CD4-positive, alpha-beta T cell (primary cell): ENCODE results near the gene RBM34. TPM values are rescaled to one million over a fixed set of nuclear protein-coding genes. Genes with fewer than 3 reads are reported as not detected.

Experiments
- ATAC-seq: fragments of 200-7000 bp; cut with Tn5 transposase; one replicate; pipeline ENCODE4 v1.10.0; 2022; ENCODE audit warnings: mild to moderate bottlenecking; ENCODE audit not compliant: poor library complexity
- CTCF ChIA-PET: fragments of 350-600 bp; sonication (Branson Sonifier 250); formaldehyde crosslinking; loops from one replicate; lab custom pipeline; 2021; ENCODE audit warnings: antibody characterized with exemption, inconsistent platforms; lab: Charles Lee
- POLR2A ChIA-PET: fragments of 350-600 bp; sonication (Branson Sonifier 250); formaldehyde crosslinking; loops from one replicate; lab custom pipeline; 2021; ENCODE audit warnings: antibody characterized with exemption, inconsistent platforms; lab: Charles Lee
- DNase-seq, 14 experiments: peaks; one replicate each; pipeline ENCODE4 v3.0.0-alpha.2; 2013 to 2020; ENCODE audit warnings: mixed read lengths in 2 of 14
- H3K27ac ChIP-seq, 2 donors: one replicate each; pipeline versions ENCODE4 v1.5.1 to v1.7.0; 2013; ENCODE audit warnings: low read length in 2 of 2, low read depth in 1 of 2, mild to moderate bottlenecking in 1 of 2
- H3K27me3 ChIP-seq, 2 experiments: 1 replicate in 1 of 2; 2 replicates in 1 of 2; pipeline versions ENCODE4 v1.6.1 to v1.7.0; 2013; ENCODE audit warnings: low read length in 2 of 2, control low read depth in 1 of 2, mild to moderate bottlenecking in 1 of 2, moderate library complexity in 1 of 2; ENCODE audit not compliant: insufficient read depth in 2 of 2, control insufficient read depth in 1 of 2
- H3K36me3 ChIP-seq: one replicate; pipeline ENCODE4 v1.6.1; 2013; ENCODE audit warnings: low read length, control low read depth; ENCODE audit not compliant: insufficient read depth
- H3K4me1 ChIP-seq: one replicate; pipeline ENCODE4 v1.6.1; 2013; ENCODE audit warnings: low read length, control low read depth; ENCODE audit not compliant: insufficient read depth
- H3K4me3 ChIP-seq: one replicate; pipeline ENCODE4 v1.5.1; 2013; ENCODE audit warnings: mild to moderate bottlenecking, low read length, moderate library complexity
- H3K9me3 ChIP-seq, 2 experiments: 1 replicate in 1 of 2; 2 replicates in 1 of 2; pipeline versions ENCODE4 v1.6.1 to v1.7.0; 2013; ENCODE audit warnings: low read length in 2 of 2, mild to moderate bottlenecking in 2 of 2, control low read depth in 1 of 2, moderate library complexity in 1 of 2; ENCODE audit not compliant: control insufficient read depth in 1 of 2, insufficient read depth in 1 of 2
- H3K27ac Mint-ChIP-seq: one replicate; pipeline ENCODE4 v1.8.0; 2020; ENCODE audit warnings: mixed read lengths
- H3K27me3 Mint-ChIP-seq: one replicate; pipeline ENCODE4 v1.8.0; 2021; ENCODE audit warnings: mixed read lengths
- H3K36me3 Mint-ChIP-seq: one replicate; pipeline ENCODE4 v1.8.0; 2021; ENCODE audit warnings: low read depth, mixed read lengths
- H3K4me1 Mint-ChIP-seq: one replicate; pipeline ENCODE4 v1.8.0; 2021; ENCODE audit warnings: low read depth, mixed read lengths
- H3K4me3 Mint-ChIP-seq: one replicate; pipeline ENCODE4 v1.8.0; 2020; ENCODE audit warnings: mild to moderate bottlenecking, mixed read lengths
- H3K9me3 Mint-ChIP-seq: one replicate; pipeline ENCODE4 v1.8.0; 2020; ENCODE audit warnings: mixed read lengths
- CTCF ChIP-seq: fragments of 200-600 bp; IDR thresholded peaks from one replicate; pipeline ENCODE4 v1.8.0; 2022; ENCODE audit warnings: antibody characterized with exemption, mild to moderate bottlenecking
- intact Hi-C, 2 experiments: fragments of 100-400 bp; cut with DNase I in 1 of 2; cut with micrococcal nuclease in 1 of 2; formaldehyde crosslinking; loops; one replicate each; pipeline versions ENCODE4 v1.15.1 to v1.9.0; 2023 to 2025; cut with DNase I, micrococcal nuclease
- total RNA-seq, 174 experiments: library from RNA in 2 of 174; stranded (reverse) in 2 of 174; gene quantifications; one replicate each; pipeline ENCODE4 v1.2.3 and lab custom pipeline; 2021 to 2026

RBM34 gene
- total RNA-seq, 2 experiments from 2014 or later, result 195 to 218 TPM

- peaks cover 34% of the 10 kb centered on the region for H3K4me1 Mint-ChIP-seq
- H3K36me3 Mint-ChIP-seq, result no peaks in the 10 kb centered on the region
- DNase-seq (no peak), ATAC-seq (no peak)
- no peak overlapping the region for H3K27ac ChIP-seq
- no peaks in the 10 kb centered on the region for H3K27me3 ChIP-seq
- H3K9me3 Mint-ChIP-seq, result no peaks in the 10 kb centered on the region
- H3K4me3 ChIP-seq, result no peak overlapping the region
- no peaks in the 10 kb centered on the region for H3K36me3 ChIP-seq
- no peak overlapping the region for H3K4me3 Mint-ChIP-seq
- no peaks in the 10 kb centered on the region for H3K27me3 Mint-ChIP-seq
- H3K9me3 ChIP-seq, result no peaks in the 10 kb centered on the region
- intact Hi-C loops, result loop anchor here (10.0 kb wide), 2 partner anchors 63 to 403 kb away; partner anchors contain the start of genes B3GALNT2 (in 1 of the 2) and RBM34 (in 1 of the 2)
- CTCF ChIA-PET, result interaction anchor here (0.6 kb wide), 1 partner anchor 378 kb away, joined by 3 read pairs; no protein-coding TSS in a partner anchor
- H3K27ac Mint-ChIP-seq, result no peak overlapping the region
- TF ChIP-seq CTCF, result no peak
- H3K4me1 ChIP-seq, result peaks cover 25% of the 10 kb centered on the region
- POLR2A ChIA-PET, result interaction anchor here (1.7 kb wide), 1 partner anchor 59 kb away, joined by 6 read pairs; the partner anchor contains the start of gene RBM34
Measured at GRCh38 chr1:235101558-235102258, 59.3 kb downstream of the RBM34 start.

- no peak for TF ChIP-seq CTCF
- no peaks in the 10 kb centered on the region for H3K36me3 Mint-ChIP-seq
- Histone ChIP-seq H3K4me3 (no peak overlapping the region), H3K9me3 (no peaks in the 10 kb centered on the region), H3K27me3 (no peaks in the 10 kb centered on the region), H3K27ac (no peak overlapping the region), H3K36me3 (no peaks in the 10 kb centered on the region), H3K4me1 (peaks cover 25% of the 10 kb centered on the region)
- ATAC-seq, result no peak
- intact Hi-C loops, result loop anchor here (10.0 kb wide), 2 partner anchors 65 to 405 kb away; partner anchors contain the start of genes B3GALNT2 (in 1 of the 2) and RBM34 (in 1 of the 2)
- no peaks in the 10 kb centered on the region for H3K27me3 Mint-ChIP-seq
- ChIA-PET POLR2A (interaction anchor here (1.7 to 1.8 kb wide), 2 partner anchors 61 to 622 kb away, joined by 4 to 6 read pairs; partner anchors contain the start of gene RBM34), CTCF (no interaction called here)
- H3K9me3 Mint-ChIP-seq, result no peaks in the 10 kb centered on the region
- H3K4me3 Mint-ChIP-seq, result no peak overlapping the region
- no peak for DNase-seq
- H3K4me1 Mint-ChIP-seq, result peaks cover 30% of the 10 kb centered on the region
- no peak overlapping the region for H3K27ac Mint-ChIP-seq
Measured at GRCh38 chr1:235100194-235100772, 60.8 kb downstream of the RBM34 start.

GRCh38 chr1:235098991-235099390, 62.1 kb downstream of the RBM34 start:
- POLR2A ChIA-PET, result interaction anchor here (1.0 to 1.8 kb wide), 2 partner anchors 10 to 621 kb away, joined by 3 to 4 read pairs; no protein-coding TSS in a partner anchor
- no peak overlapping the region for H3K27ac ChIP-seq
- H3K27me3 ChIP-seq, result no peaks in the 10 kb centered on the region
- no peak for TF ChIP-seq CTCF
- no peaks in the 10 kb centered on the region for H3K36me3 ChIP-seq
- Mint-ChIP-seq H3K36me3 (no peaks in the 10 kb centered on the region), H3K27ac (no peak overlapping the region), H3K4me3 (no peak overlapping the region), H3K27me3 (peaks cover under 1% of the 10 kb centered on the region), H3K9me3 (no peaks in the 10 kb centered on the region), H3K4me1 (peaks cover 18% of the 10 kb centered on the region)
- CTCF ChIA-PET, result interaction anchor here (0.7 kb wide), 1 partner anchor 125 kb away, joined by 3 read pairs; no protein-coding TSS in a partner anchor
- intact Hi-C loops, result no loop called here
- ATAC-seq (no peak), DNase-seq (no peak)
- no peaks in the 10 kb centered on the region for H3K9me3 ChIP-seq
- H3K4me3 ChIP-seq, result no peak overlapping the region
- H3K4me1 ChIP-seq, result peaks cover 17% of the 10 kb centered on the region
